IPS-NIHi7 (cell line): Measurements from ENCODE around the gene LRMDA.

Experiments used
- DNase-seq: peaks from one replicate; pipeline ENCODE4 v3.0.0; 2012; ENCODE audit warnings: mixed read lengths; ENCODE audit errors: extremely low spot score

The LRMDA gene

DNA sequence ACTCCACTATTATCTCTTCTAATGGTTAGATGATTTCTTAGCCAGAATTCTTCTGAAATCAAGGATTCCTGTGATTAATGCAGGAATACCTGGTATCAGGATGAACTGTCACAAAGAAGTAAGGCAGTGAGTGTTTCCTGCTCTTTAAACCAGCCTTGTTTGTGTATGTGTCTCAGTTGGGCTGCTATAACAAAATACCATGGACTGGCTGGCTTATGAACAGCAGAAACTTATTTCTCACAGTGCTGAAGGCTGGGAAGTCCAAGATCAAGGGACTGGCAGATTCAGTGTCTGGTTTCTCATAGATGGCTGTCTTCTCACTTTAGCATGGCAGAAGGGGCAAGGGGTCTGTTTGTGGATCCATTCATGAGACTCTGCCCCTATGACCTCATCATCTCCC, 42.7 kb downstream of the LRMDA start:
- no peak for DNase-seq

DNA sequence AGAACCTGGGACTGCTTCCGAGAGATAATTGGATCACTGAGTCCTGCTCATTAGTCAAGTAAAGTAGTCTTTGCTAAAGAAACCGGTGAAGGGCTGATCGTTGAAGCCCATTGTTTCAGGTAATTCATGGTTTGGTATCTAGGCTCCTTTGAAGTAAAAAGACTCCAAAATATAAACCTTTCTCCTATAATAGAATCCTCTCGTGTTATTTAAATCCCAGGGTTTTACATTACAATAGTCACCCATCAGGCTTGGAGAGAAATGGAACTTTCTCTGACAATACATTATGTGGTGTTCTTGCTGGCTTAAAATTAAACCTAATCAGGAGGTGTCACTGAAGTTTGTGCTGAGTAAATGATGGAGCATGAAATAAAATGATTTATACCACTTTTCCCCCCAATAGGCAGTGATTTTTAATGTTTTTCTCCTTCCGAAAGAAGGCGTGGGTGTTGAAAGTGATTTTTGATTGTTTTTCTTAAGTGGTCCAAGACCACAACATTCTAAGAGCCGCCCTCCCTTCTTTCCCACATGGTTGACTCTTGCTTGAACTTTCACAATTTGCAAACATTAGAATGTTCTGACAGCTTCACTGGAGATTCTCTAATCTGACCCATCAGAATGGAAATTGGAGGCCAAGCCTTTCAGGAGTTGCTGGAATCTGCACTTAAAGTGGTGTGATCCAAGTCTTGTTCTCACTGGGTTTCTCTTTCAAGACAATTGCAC, 44.2 kb downstream of the LRMDA start:
- no peak for DNase-seq

DNA sequence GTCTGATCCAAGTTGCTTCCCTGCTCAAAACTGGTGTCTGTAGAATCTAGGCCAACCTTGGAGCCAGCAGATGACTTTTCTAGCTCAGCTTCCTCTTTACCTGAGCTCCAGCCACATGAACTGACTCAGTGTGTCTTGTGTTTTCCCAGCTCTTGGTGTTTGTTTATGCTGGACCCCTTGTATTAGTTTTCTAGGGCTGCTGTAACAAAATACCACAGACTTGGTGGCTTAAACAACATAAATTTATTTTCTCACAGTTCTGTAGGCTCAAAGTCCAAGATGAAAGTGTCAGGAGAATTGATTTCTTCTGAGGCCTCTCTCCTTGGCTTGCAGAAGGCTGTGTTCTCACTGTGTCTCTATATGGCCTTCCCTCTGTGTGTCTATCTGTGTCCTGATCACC, 45.1 kb downstream of the LRMDA start:
- no peak for DNase-seq

DNA sequence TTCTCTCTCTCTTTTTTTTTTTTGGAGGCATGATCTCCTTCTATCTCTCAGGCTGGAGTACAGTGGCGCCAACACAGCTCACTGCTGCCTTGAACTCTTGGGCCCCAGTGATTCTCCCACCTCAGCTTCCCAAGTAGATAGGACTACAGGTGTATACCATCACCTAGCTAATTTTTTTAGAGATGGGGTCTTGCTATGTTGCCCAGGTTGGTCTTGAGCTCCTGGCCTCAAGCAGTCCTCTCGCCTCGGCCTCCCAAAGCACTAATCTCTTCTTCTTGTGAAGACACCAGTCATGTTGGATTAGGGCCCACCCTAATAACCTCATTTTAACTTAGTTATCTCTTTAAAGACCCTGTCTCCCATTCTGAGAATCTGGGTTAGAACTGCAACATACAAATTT, 45.6 kb downstream of the LRMDA start:
- DNase-seq: no peak

DNA sequence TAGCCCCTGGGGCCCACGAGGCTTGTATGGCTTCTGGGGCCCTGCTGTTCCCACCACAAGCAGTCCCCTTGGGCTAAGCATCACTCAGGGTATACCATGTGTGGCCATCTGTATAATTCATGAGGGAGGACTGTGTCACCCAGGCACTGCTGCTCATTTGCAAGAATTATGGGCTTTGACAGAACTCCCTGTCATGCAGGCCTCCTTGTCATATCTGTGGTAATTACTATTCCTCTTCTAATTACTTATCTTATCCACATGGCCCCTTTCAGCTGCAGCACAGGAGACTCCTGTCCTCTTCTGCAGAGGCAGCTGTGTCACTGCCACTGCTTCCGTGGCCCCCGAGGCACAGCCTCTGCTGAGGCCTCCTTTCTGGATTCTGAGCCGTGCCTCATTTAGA, 46.3 kb downstream of the LRMDA start:
- DNase-seq: no peak

DNA sequence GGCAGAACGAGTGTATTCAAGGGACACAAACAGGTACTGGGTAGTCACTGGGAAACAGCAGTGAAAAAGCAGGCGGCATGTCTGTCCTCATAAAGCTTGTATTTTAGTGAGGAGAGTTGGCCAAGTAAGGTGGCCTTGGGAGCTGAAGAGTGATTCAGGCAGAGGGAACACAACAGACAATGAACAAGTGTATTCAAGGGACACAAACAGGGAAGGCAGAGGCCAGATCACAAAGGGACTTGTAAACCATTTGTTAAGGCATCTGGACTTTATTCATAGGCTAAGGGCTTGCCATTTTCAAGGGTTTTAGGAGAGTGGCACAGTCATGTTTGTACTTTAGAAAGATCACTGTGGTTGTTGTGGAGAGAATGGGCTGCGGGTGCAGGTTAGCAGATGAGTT, 49.0 kb downstream of the LRMDA start:
- DNase-seq: no peak

DNA sequence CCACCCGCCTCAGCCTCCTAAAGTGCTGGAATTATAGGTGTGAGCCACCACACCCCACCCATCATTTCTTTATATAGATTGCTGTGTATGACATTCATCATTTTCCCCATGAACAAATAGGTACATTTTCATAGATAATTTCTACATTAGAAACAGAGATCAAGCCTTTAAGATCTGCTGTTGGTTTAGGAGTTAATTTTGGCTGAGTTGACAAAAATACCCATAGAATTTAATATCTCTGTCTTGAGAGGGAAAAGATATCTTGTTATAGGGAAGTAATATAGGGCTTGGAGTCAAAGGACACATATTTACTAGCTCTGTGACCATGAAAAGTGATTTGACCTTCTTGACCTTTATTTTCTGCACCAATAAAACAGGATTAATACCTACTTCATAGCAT, 51.8 kb downstream of the LRMDA start:
- no peak for DNase-seq

DNA sequence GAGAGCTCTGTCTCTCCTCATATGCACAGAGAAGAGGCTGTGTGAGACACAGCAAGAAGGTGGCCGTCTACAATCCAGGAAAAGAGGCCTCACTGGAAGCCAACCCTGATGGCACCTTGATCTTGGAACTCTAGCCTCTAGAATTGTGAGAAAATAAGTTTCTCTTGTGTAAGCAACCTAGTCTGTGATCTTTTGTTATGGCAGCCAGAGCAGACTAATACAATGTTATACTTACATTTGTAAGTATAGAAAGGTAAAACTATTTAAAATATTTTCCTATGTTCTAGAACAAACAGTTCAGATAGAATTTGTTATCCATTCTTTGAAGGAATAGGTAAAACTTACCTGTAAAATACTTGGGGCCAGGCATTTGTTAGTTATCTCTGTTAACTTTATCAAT, 53.3 kb downstream of the LRMDA start:
- DNase-seq: no peak

DNA sequence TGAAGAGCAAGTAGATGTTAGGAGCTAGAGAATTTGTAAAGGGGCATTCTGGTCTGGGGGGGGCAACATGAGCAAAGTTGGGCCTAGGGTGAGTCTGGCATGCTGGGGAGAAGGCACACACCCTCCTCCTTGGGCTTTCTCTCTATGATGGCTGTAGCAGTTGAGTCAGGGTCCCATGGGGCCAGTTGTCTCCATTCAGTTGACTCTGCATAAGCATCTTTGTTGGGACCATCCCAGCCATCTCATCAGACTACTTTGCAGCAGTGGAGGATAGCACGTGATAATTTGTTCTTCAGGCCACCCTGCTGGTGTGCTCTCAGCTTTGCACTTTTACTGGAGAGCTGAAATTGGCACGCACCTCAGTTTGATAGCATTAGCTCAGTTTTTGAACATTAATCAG, 55.2 kb downstream of the LRMDA start:
- DNase-seq: no peak

DNA sequence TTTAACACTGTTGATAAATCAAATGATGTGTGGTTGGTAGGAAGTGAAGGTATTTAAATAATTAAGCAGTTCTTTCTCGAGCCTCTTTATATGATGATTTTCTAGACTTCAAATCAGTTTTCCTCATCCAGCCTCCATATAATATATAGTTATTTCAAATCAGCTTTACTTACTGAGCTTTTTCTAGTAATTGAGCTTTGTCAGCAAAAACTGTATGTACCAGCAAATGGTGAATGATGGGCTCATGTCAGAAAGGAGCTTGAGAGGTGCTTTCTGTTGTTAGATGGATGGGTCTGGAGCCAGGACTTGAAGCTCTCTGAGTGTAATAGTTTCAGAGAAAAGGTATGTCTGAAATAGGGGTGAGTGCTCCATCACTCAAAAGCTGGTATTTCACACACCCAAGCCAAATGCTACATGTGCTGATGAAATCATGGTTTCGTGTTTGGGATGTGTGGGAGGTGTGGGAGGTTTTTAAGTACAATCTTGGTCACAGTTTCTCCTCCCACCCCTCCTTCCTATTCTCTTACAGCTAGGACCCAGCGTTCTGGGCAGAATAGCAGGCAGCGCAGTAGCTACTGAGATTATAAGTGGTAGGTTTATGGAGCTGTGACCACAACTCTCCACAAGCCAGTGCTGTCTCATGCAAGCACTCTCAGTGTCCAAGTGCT, 55.8 kb downstream of the LRMDA start:
- DNase-seq: no peak

DNA sequence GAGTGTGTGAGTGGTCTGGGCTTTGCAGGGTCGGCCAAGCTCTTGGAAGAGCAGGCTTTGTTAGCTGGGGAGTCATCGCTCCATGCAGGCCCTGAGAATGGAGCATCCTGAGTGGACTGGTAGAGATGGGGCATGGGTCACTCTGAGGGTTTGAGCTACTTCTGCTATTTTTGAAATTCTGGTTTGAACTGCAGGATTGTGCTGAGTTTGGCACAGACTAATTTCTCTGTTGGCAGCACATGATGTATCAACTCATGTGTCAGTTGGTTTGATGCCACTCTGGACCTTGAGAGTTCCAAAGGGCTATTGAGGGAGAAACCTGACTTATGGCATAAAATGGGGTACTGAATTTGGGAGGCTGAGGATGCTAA, 56.3 kb downstream of the LRMDA start:
- DNase-seq: no peak

DNA sequence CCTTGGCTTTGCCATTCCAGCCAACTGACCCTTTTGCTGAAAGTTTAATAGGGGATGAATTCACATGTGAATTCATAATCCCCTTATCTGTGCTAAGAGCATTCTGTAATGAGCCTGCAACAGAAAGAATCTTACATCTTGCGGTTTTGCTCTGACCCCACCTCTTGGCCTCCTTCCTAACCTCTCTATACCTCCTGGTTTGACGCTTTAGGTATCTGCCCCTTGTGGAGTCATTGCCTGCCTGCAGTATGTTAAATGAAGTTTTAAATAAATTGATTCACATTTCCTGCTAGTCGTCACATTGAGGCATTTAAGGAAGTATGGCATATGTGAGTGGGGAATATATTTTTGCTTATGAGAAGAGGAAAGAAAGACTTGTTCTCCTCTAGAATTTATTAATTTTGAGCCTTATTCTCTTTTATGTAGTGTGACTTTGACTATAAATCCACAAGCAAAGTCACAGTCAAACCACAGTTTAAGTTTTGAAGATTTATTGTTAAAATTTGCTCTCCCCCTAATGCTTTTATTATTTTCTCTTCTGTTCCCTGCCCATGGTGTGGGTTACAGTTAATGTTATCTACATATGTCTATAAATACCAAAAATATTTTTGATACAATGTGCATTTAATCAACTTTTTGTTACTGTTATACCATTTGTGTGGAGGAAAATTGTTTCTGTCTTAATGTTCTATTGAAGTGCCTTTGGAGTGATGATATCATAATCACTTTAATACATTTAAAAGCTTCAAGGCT, 60.9 kb downstream of the LRMDA start:
- DNase-seq: no peak

DNA sequence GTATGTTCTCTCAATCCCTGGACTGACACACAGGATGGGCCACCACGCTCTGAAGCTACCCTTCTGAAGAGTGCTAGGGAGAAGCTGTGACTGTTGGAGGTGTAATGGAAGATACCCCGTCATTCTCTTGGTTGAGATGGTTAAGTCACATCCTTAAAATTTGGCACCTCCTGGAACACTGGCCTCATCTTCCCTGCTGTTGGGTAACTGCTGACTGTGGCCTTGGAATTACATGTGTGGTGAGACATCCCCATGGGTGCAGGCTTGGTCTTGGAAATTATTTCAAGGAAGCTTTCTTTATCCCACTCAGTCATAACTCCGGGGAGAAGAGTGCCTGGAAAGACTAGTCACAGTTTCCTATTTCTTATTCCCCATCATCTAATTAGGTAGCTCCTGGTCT, 62.0 kb downstream of the LRMDA start:
- no peak for DNase-seq

DNA sequence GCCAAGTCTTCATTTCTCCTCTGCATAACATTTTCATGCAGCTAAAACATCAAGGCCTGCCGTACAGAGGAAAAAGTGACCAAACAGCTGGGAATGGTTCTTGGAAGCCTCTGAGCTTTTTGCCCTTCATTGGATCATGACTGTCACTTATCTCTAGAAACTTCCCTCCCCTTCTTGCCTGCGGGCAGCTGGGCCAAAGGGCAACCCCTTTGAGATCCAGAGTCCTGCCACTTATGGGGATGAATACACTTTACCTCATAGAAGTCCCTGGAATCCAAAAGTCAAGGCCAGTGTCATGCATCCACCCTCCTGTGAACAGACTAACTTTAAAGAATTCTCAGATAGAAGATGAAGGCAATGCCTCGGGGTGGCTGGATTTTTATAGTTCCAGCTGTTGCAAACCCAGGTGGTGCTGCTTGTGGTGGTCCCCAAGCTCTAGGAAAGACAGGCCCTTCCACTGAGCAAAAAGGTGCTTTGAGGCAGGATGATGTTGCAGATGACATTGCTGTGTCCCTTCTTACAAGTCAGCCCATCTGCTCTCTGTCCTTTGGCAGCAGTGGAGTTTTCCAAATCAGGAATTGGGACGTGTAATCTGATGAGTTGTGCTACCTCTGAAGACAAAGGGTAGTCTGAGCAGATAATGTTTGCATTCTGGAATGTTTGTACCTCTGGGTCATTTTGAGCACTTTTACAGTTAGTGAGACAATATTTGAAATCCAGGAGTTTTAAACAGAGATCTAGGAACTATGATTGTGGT, 64.2 kb downstream of the LRMDA start:
- DNase-seq: no peak

DNA sequence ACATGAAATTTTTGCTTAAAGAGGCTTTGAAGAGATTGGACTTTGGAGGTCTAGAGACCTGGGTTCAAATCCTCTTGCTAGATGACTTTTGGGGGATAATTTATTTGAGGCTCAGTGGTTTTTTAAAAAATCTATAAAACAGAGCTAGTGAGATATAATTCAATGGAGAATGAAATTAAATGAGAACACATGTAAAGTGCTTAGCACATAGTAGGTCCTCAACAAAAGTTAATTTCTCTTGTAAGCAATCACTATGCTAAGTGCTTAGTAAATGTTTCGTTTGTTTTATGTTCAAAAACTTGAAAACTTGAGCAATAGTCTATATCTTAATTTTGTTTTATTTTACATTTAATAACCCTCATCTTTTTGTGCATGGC, 64.8 kb downstream of the LRMDA start:
- DNase-seq: no peak

DNA sequence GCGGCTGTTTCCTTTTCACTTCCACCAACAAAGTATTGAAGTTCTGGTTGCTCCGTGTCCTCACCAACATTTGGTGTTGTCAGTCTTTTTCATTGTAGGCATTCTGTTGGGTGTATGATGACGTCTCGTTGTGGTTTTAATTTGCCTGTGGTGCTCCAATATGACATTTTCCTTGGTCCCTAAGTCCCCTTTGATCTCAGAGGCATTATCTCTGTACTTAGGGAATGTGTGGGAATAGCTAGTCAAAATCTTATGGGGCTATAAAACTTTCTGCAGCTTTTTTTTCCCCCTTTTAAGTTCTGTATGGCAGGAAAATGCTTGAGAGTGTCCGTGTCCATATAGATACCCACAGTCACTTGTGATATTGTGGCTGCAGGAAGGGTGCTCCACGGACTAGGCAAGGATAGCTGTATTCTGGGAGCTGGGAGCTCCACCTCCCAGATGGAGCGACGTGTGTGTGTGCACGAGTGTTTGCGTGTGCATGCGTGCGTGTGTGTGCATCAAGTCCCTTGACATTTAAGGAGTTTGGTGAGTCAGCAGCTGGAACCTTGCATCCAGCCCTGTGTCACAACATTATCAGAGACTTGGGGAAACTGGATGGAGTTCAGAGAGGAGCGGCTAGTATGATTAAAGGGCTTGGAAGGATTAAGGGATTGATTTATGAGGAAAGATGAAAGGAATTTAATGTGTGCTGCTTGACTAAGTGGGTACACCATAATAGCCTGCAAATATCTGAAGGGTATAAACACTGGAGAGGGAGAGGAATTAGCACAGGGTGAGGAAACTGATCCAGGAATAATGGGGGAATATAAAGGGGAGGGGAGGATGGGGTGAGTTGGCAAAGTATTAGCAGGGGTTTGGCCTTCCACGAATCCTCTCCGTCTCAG, 66.8 kb downstream of the LRMDA start:
- DNase-seq: no peak

DNA sequence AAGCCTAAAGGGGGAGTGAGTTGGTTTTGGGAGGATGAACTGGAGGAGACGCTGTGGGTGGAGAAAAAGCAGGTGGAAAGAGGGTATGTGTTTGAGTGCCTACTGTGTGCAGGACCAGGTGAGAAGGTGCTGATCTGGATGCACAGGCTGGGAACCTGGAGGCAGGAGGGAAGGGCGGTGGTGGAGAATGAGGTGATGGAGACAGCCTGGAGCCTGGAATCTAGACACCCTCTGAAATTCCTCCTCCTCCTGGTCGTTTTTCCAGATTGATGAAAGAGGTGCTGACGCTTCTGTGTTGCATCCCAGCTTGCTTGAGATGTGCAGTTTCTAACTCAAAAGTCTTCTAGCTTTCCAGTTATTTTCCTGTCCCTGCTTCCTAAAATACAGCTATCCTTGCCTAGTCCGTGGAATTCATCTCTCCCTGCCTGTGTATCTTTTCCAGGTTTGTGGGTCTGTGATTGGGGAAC, 67.5 kb downstream of the LRMDA start:
- DNase-seq: no peak

DNA sequence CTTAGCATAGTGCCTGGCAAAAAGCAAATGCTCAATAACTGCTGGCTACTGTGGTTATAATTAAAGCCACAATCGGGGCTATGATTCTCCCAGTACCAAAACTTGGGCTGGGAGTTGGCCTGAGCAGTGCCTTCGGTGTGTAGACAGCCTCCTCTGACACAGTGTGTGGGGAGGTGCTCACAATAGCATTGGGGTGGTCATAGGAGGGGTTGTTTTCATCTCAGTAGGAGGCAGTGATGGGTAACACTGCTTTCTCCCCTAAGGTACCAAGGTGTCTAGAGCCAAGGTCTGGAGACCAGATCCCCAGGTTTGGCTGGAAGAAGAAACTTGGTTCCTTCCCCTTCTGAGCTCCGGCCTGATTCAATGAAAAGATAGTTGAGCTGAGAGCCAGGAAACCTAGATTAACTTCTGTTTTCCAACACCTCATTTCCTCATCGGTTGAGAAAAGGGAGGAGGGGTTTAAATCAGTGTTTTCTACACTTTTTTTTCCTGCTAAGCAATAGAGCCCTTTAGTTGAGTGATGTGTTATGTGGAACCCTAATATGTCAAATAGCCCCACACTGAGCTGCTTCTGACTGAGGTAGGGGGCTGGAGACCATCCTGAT, 68.2 kb downstream of the LRMDA start:
- DNase-seq: no peak

DNA sequence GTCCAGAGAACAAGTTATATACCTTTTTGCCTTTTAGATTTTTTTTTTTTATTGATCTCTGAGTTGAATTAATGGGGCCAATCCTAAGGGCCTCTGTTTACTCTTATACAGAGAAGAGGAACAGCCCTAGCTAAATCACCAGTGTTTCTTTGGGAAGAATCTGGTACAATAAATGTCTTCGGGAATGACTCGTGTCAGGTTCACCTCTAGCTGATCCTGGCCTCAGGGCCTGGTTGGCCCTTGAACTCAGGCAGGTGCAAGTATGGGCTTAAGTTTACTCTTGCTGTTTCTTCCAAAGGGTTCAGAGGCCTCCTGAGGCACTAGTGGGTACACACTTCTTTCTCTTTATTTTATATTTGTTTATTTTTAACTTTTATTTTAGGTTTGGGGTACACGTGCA, 71.0 kb downstream of the LRMDA start:
- DNase-seq: no peak

DNA sequence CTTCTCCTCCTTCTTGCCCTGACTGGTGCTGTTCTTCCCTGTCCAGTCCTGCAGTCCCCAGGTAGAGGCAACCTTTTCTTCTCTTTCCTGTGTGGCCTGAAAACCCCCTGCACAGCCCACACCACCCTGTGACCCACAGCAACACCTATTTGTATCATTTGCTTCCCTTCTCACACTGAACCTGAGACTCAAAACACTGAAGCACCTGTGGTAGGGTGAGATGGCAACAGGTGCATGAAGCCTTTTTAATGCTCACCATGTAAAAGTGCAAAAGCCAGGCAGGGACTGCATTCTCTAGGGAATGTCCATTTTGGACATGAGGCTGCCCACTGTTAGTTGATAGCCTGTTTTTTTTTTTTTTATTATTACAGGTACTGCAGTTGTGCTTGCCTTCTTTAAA, 71.4 kb downstream of the LRMDA start:
- DNase-seq: no peak

DNA sequence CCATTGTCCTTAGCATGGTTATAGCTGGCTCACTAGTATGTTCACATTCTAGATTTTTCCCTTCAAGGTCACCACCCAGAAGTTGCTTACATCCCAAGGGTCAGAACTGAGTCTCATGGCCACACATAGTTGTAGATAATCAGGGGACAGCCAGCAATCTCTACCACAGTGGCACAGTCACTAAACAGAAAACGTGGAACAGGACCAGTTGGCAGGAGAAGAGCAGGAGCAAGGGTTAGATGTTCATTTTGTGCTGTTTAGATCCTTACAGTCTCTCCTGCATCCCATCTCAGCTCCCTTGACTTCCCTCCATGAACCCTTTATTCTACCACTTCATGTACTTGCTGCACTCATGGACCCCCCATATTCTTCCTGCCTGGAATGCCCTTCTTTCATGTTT, 73.9 kb downstream of the LRMDA start:
- DNase-seq: no peak
